Nephron progenitor cell (in vitro differentiated cells): ENCODE measurements around the gene ARL17B.
"Not testable (repeated sequence)": the region's sequence is repeated elsewhere in the genome, so short reads cannot be mapped to it uniquely, and the experiment has no call there.

Experiments
- DNase-seq: peaks from one replicate; pipeline ENCODE4 v3.0.0; 2021
- H3K27ac Mint-ChIP-seq: 2 replicates; pipeline ENCODE4 v1.8.0; 2021; ENCODE audit warnings: mild to moderate bottlenecking, moderate library complexity, mixed read lengths
- H3K27me3 Mint-ChIP-seq: 2 replicates; pipeline ENCODE4 v1.8.0; 2021; ENCODE audit warnings: mild to moderate bottlenecking, low read depth, mixed read lengths; ENCODE audit not compliant: poor library complexity
- H3K36me3 Mint-ChIP-seq: 2 replicates; pipeline ENCODE4 v1.8.0; 2021; ENCODE audit warnings: low read depth, mixed read lengths
- H3K4me1 Mint-ChIP-seq: 2 replicates; pipeline ENCODE4 v1.8.0; 2021; ENCODE audit warnings: mixed read lengths
- H3K4me3 Mint-ChIP-seq: 2 replicates; pipeline ENCODE4 v1.8.0; 2021; ENCODE audit warnings: mild to moderate bottlenecking, moderate library complexity, mixed read lengths
- H3K9me3 Mint-ChIP-seq: 2 replicates; pipeline ENCODE4 v1.8.0; 2021; ENCODE audit warnings: mild to moderate bottlenecking, moderate library complexity, mixed read lengths

The ARL17B gene

DNA sequence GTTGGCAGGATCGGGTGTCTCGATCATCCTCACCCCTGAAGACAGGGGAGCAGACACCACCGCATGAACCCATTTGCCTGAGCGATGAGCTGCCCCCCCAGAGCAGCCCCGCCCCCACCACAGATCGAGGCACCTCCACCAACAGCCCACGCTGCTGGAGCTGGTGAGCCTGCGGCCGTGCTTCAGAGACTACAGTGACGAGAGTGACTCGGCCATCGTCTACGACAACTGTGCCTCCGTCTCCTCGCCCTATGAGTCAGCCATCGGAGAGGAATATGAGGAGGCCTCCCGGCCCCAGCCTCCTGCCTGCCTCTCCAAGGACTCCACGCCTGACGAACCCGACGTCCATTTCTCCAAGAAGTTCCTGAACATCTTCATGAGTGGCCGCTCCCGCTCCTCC lies 117.6 kb downstream of the ARL17B start:
- H3K27me3 Mint-ChIP-seq: peaks cover 35% of the 10 kb centered on the region
- not testable (repeated sequence) for H3K27ac Mint-ChIP-seq, H3K9me3 Mint-ChIP-seq, H3K36me3 Mint-ChIP-seq, H3K4me1 Mint-ChIP-seq, H3K4me3 Mint-ChIP-seq, DNase-seq

DNA sequence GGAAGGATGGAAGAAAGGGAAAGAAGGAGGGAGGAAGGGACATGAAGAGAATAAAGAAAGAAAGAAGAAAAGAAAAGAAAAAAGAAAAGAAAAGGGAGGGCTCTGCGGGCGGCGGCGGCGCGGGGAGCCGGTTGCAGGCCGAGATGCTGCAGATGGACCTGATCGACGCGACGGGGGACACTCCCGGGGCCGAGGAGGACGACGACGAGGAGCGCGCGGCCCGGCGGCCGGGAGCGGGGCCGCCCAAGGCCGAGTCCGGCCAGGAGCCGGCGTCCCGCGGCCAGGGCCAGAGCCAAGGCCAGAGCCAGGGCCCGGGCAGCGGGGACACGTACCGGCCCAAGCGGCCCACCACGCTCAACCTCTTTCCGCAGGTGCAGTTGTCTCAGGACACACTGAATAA lies 118.1 kb downstream of the ARL17B start:
- H3K4me1 Mint-ChIP-seq, H3K9me3 Mint-ChIP-seq, H3K36me3 Mint-ChIP-seq, DNase-seq, H3K27ac Mint-ChIP-seq, H3K4me3 Mint-ChIP-seq: not testable (repeated sequence)
- peaks cover 33% of the 10 kb centered on the region for H3K27me3 Mint-ChIP-seq

DNA sequence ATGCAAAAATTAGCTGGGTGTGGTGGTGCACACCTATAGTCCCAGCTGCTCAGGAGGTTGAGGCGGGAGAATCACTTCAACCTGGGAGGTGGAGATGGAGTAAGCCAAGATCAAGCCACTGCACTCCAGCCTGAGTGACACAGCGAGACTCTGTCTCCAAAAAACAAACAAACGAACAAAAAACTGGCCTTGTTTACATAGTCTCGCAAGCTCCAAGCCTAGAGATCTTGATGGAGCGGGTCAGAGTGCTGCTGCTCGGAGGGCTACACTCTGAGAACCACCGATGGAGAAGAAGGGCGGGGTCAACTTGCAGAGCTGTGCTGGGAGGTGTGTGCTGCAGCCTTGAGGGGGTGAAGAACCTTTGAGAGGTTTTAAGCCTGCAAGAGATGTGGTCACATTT lies 130.2 kb downstream of the ARL17B start:
- not testable (repeated sequence) for H3K27me3 Mint-ChIP-seq, H3K4me3 Mint-ChIP-seq, H3K27ac Mint-ChIP-seq, H3K36me3 Mint-ChIP-seq, H3K4me1 Mint-ChIP-seq, DNase-seq, H3K9me3 Mint-ChIP-seq

DNA sequence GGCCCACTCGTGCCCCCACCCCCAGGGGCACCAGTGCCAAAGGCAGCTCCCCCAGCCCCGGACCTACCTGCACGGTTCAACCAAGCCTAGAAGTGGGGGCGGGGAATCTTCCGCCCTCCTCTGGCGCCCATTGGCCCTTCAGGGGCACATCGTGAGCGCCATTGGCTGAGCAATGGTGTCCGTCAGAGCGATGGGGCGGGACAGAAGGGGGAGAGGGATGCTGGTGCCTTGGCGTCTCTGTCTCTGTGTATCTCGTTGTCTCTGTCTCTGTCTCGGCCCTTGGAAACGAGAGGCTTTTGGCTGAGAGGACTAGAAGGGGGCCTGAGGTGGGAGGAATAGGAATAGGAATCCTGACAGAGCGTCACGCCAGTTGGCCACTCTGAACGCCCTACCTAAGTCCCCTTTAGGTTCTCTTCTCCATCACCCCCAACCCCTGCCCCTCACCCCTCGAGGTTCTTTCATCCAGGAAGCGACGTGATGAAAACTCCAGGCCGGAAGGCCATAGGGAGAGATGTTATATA lies 136.2 kb downstream of the ARL17B start:
- DNase-seq: peak; percentile 96
- not testable (repeated sequence) for H3K27ac Mint-ChIP-seq, H3K27me3 Mint-ChIP-seq, H3K9me3 Mint-ChIP-seq
- peaks cover 14% of the 10 kb centered on the region for H3K4me1 Mint-ChIP-seq
- peaks cover 11% of the 10 kb centered on the region for H3K36me3 Mint-ChIP-seq
- peak overlapping the region; percentile 82 for H3K4me3 Mint-ChIP-seq

DNA sequence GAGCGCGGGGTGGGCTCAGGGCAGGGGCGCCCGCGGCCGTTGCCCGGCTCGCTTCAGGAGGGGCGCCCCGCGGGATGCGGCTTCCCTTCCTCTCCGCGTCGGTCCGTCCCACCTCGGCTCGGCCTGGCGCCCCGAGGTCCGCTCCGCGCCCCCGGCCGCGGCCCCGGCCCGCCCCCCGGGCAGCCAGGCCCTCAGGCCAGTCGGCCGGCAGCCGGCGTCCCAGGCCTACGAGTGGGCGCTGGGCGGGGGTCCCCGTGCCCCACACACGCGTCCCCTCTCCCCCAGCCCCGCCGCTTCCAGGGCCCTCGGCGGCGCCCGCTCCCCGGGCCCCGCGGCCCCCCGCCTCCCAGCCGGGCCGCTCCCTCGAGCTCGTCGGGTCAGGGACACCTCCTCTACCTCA lies 136.7 kb downstream of the ARL17B start:
- peak; percentile 65 for DNase-seq
- not testable (repeated sequence) for H3K27ac Mint-ChIP-seq
- H3K4me3 Mint-ChIP-seq: peak overlapping the region; percentile 82

More for the DNA sequence above, 136.7 kb downstream of the ARL17B start:
- not testable (repeated sequence) for H3K9me3 Mint-ChIP-seq, H3K27me3 Mint-ChIP-seq
- peaks cover 16% of the 10 kb centered on the region for H3K36me3 Mint-ChIP-seq
- peaks cover 14% of the 10 kb centered on the region for H3K4me1 Mint-ChIP-seq
